LNCAP (cell line): ENCODE results near the gene CT47B1.

Experiments
- CTCF ChIP-seq: fragments of 450-650 bp; IDR thresholded peaks from 2 replicates; pipeline ENCODE4 v1.5.1; 2017; ENCODE audit warnings: mild to moderate bottlenecking

The CT47B1 gene

GRCh38 chrX:120823556-120823955 is 52.1 kb downstream of the CT47B1 start:
- TF ChIP-seq CTCF = no peak
